ENCODE data around the gene AFG1L. TPM values are rescaled to one million over a fixed set of nuclear protein-coding genes. Genes with fewer than 3 reads are reported as not detected.
A peak's percentile ranks its signal among the peaks of the same experiment; 100 is the strongest.

The AFG1L gene
- total and polyA plus RNA-seq, 7 donors: 2.1 to 6.9 (median 3.5) TPM

GRCh38 chr6:108556250-108556649 is 261.4 kb downstream of the AFG1L start:
- 95% methylated on average over 5 of the region's 5 CpGs for WGBS, 2 donors
- intact Hi-C loops (cut with DNase I): loop anchor here (2.0 to 10.0 kb wide), 8 partner anchors 36 to 1064 kb away; partner anchors contain the start of genes CD164 and SOBP
- TF ChIP-seq CTCF (IDR thresholded peaks at IDR 0.05) (no peak), POLR2A (IDR thresholded peaks at IDR 0.05) (no peak), POLR2AphosphoS5 (IDR thresholded peaks at IDR 0.05) (no peak), EP300 (IDR thresholded peaks at IDR 0.05) (no peak)

DNA sequence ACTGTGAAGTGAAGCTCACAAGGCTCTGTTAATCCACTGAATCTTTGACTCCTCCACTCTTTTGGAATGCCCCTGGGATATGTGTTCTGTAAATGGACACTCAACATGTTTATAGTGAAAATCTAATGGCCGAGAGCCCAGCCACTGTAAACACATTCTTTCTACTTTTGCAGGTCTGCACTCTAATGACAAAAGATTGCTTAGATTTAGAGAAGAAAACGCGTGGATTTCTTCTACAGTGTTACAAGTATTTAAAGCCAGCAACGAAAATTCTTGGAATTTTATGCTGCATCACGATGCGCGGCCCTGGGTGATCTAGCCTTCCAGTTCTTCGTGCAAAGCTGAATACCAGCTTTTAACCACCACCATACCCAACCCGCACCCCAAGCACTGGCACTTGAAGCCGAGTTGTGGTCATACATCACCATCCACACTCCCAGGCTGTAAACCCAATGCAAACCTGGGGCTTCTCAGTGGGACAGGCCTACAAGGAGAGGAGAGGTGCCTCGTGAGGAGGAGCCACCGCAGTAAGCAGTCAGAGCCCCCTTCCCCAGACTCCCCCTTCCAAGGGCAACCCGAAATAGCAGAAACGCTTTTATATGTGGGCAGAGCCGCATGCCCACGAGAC is 262.1 kb downstream of the AFG1L start:
- Histone ChIP-seq H3K36me3 (no peaks in the 10 kb centered on the region), H3K4me1 (peaks cover 2 to 30% (median 27%) of the 10 kb centered on the region in 4 donors), H3K4me3 (peak overlapping the region; percentile 74 to 93 (median 82)), H3K27me3 (no peaks in the 10 kb centered on the region), H3K9me3 (no peaks in the 10 kb centered on the region), H3K27ac (peak overlapping the region; percentile 96 to 100 (median 99))
- intact Hi-C loops (cut with DNase I): loop anchor here (2.0 to 10.0 kb wide), 8 partner anchors 35 to 1065 kb away; partner anchors contain the start of genes CD164 and SOBP
- DNase-seq: no peak
- no peak for TF ChIP-seq EP300 (IDR thresholded peaks at IDR 0.05)
- peak in 3 of 4 donors; percentile 30 to 47 (median 40) for TF ChIP-seq POLR2AphosphoS5 (IDR thresholded peaks at IDR 0.05)
- WGBS, 2 donors: 47 to 54% methylated on average over 16 of the region's 16 CpGs

More at GRCh38 chr6:108556250-108556649, 261.4 kb downstream of the AFG1L start:
- Histone ChIP-seq H3K27me3 (no peaks in the 10 kb centered on the region), H3K4me3 (no peak overlapping the region), H3K4me1 (peaks cover 2 to 30% (median 27%) of the 10 kb centered on the region in 4 donors), H3K9me3 (no peaks in the 10 kb centered on the region), H3K36me3 (no peaks in the 10 kb centered on the region), H3K27ac (peak overlapping the region; percentile 96 to 100 (median 99))
- DNase-seq: no peak

- H3K27me3 ChIP-seq: no peaks in the 10 kb centered on the region
- peak overlapping the region; percentile 96 to 100 (median 99) for H3K27ac ChIP-seq
- H3K36me3 ChIP-seq: no peaks in the 10 kb centered on the region
- no peaks in the 10 kb centered on the region for H3K9me3 ChIP-seq
- no peak for TF ChIP-seq CTCF (IDR thresholded peaks at IDR 0.05)
- peak in 1 of 4 donors; percentile 9 for TF ChIP-seq POLR2AphosphoS5 (IDR thresholded peaks at IDR 0.05)
- peak; percentile 79 for DNase-seq
- H3K4me1 ChIP-seq: peaks cover 2 to 30% (median 27%) of the 10 kb centered on the region in 4 donors
- WGBS, 2 donors: 1% methylated on average over 105 of the region's 105 CpGs
- intact Hi-C loops (cut with DNase I): loop anchor here (2.0 to 10.0 kb wide), 8 partner anchors 35 to 1065 kb away; partner anchors contain the start of genes CD164 and SOBP
- peak overlapping the region; percentile 74 to 93 (median 82) for H3K4me3 ChIP-seq
Observed at GRCh38 chr6:108557494-108558371, 262.9 kb downstream of the AFG1L start.

- 0% methylated on average over 58 of the region's 58 CpGs for WGBS, 2 donors
- TF ChIP-seq EP300 (IDR thresholded peaks at IDR 0.05) (peak in 3 of 4 donors; percentile 52 to 85 (median 77)), POLR2AphosphoS5 (IDR thresholded peaks at IDR 0.05) (peak; percentile 67 to 94 (median 76)), CTCF (IDR thresholded peaks at IDR 0.05) (no peak), POLR2A (IDR thresholded peaks at IDR 0.05) (peak; percentile 31 to 57)
- peak overlapping the region; percentile 96 to 100 (median 99) for H3K27ac ChIP-seq
- peak; percentile 99 for DNase-seq
- no peaks in the 10 kb centered on the region for H3K36me3 ChIP-seq
- peak overlapping the region; percentile 74 to 93 (median 82) for H3K4me3 ChIP-seq
- intact Hi-C loops (cut with DNase I): loop anchor here (1.0 to 10.0 kb wide), 8 partner anchors 34 to 1066 kb away; partner anchors contain the start of genes CD164 and SOBP
- H3K4me1 ChIP-seq: peaks cover 2 to 35% (median 30%) of the 10 kb centered on the region in 4 donors
- no peaks in the 10 kb centered on the region for H3K27me3 ChIP-seq
- no peaks in the 10 kb centered on the region for H3K9me3 ChIP-seq
Observed at GRCh38 chr6:108558372-108559096, 263.7 kb downstream of the AFG1L start.
